Liver (tissue), 3 donors: ENCODE measurements around the gene ENPP7.

Source experiments
- TAF1 ChIP-seq: conservative IDR thresholded peaks from 2 replicates; pipeline ENCODE4 v1.6.1; 2016; ENCODE audit warnings: antibody characterized with exemption, mild to moderate bottlenecking
- YY1 ChIP-seq: IDR thresholded peaks from 2 replicates; pipeline ENCODE4 v1.6.1; 2016; ENCODE audit warnings: antibody characterized with exemption, mild to moderate bottlenecking
- TF ChIP-seq, protein P1 (sequence below): fragments of 150-350 bp; IDR thresholded peaks from 2 replicates; pipeline ENCODE4 v1.5.1; 2017; ENCODE audit warnings: improper control_type of control experiment, low read depth, low read length; ENCODE audit not compliant: missing input control
- donor health status: healthy.
- donor health status: healthy.

DNA sequence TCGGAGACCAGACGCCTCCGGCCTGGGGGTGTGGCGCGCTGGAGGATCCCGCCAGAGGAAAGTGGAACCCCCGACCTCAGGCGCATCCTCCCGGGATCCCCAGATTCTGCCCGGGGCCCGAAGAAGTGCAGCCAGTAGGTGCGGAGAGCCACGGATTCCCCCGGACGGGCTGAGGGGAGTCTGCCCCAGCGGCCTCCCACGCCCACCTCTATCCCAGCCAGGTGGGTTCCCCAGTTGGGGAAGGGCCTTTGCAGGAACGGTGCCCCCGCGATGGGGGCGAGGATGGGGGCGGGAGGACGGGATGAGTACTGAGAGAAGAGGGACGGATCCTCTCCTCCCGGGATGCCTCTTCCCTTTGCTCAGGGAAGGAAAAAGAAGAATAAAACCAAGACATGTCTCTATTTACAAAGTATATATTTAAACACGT is 61.0 kb downstream of the ENPP7 start:
- TF ChIP-seq, protein P1, sequence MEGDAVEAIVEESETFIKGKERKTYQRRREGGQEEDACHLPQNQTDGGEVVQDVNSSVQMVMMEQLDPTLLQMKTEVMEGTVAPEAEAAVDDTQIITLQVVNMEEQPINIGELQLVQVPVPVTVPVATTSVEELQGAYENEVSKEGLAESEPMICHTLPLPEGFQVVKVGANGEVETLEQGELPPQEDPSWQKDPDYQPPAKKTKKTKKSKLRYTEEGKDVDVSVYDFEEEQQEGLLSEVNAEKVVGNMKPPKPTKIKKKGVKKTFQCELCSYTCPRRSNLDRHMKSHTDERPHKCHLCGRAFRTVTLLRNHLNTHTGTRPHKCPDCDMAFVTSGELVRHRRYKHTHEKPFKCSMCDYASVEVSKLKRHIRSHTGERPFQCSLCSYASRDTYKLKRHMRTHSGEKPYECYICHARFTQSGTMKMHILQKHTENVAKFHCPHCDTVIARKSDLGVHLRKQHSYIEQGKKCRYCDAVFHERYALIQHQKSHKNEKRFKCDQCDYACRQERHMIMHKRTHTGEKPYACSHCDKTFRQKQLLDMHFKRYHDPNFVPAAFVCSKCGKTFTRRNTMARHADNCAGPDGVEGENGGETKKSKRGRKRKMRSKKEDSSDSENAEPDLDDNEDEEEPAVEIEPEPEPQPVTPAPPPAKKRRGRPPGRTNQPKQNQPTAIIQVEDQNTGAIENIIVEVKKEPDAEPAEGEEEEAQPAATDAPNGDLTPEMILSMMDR = no peak
- TF ChIP-seq YY1 (no peak), TAF1 (no peak)
